GM12872 (cell line): ENCODE measurements around the gene RFX4.

Experiments used
- TF ChIP-seq, protein P1 (sequence below): IDR thresholded peaks from 3 replicates; pipeline ENCODE4 v1.5.1; 2011; ENCODE audit warnings: low read depth, mild to moderate bottlenecking, low read length, moderate library complexity; ENCODE audit not compliant: insufficient read depth

Gene RFX4

DNA sequence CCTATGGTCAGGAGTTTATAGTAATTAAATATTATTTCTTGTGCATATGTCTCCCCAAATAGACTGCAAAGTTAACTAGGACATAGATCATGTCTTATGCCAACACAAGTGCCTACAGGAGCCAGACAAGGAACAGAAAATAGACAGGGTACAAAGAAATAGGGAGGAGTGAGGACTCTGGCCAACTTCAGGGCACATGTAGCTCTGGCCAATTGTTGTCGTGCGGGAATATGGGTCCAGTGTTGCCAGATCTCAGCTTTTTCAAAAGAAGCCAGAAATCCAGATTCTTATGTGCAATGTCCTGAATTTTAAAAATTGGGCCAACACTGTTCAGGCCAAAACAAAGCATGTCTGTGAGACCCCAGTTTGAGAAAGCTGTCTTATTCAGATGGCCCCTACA is 68.7 kb downstream of the RFX4 start:
- TF ChIP-seq, protein P1, sequence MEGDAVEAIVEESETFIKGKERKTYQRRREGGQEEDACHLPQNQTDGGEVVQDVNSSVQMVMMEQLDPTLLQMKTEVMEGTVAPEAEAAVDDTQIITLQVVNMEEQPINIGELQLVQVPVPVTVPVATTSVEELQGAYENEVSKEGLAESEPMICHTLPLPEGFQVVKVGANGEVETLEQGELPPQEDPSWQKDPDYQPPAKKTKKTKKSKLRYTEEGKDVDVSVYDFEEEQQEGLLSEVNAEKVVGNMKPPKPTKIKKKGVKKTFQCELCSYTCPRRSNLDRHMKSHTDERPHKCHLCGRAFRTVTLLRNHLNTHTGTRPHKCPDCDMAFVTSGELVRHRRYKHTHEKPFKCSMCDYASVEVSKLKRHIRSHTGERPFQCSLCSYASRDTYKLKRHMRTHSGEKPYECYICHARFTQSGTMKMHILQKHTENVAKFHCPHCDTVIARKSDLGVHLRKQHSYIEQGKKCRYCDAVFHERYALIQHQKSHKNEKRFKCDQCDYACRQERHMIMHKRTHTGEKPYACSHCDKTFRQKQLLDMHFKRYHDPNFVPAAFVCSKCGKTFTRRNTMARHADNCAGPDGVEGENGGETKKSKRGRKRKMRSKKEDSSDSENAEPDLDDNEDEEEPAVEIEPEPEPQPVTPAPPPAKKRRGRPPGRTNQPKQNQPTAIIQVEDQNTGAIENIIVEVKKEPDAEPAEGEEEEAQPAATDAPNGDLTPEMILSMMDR = no peak

DNA sequence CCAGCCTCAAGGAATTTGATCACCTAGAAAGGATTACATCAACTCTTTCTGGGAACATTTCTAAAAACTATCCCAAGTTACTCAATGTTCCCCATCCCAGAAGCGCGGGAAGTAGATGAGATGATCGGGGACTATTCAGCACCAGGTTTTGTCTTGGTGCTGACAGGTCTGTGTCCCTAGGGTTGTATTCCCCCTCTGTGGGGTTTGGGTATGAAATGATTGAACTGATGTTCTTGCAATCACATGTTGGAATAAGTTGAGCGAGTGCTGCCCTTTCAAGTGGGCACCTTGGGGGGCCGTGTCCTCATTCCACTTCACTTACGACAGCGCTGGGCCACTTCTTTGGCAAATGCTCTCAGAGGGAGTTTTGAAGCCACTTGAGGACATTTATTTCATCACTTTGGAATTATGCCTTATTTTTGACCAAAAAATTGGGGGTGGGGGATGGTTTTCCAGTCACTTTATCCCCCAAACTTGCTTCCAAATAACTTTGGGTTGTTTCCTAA is 69.8 kb downstream of the RFX4 start:
- TF ChIP-seq, protein P1 = no peak

DNA sequence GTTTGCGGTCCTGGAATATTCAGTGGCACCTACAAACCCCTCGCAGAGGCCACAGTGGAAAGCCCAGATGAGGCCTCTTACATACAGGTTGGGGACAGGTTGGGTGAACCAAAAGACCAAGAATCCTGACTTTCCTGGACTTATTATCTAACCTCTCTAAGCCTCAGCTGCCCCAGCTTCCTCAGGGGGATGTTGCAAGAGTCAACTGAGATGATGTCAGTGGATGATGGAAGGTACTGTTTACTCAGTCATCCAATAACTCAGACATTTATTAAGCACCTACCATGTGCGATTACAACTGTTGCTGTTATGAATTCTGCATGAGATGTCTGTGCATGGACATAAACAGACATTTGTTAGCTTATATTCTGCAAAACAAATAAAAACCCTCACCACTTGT is 72.8 kb downstream of the RFX4 start:
- TF ChIP-seq, protein P1 = no peak

- TF ChIP-seq, protein P1 = no peak
Observed at GRCh38 chr12:106657488-106657887, 74.7 kb downstream of the RFX4 start.

- TF ChIP-seq, protein P1 = no peak
Observed at GRCh38 chr12:106663385-106663784, 80.6 kb downstream of the RFX4 start.

DNA sequence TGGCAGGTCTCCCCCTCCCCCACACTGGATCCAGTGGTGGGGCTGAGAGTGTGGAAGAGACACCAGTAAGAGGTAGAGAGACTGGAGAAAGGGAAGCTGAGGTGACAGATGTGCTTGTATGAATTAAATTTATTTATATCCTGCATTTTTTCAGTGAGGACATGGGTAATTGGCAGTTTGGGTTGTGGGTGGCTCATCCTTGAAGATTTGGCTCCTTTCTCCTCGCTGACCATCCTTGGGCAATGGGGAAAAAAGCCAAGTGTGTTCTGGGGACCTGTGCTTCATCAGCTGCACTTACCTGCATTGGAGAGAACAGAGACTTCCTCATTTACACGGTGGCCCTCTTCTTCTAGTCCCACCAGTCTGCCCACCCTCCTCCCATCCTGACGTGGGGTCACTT is 86.4 kb downstream of the RFX4 start:
- TF ChIP-seq, protein P1 = no peak

DNA sequence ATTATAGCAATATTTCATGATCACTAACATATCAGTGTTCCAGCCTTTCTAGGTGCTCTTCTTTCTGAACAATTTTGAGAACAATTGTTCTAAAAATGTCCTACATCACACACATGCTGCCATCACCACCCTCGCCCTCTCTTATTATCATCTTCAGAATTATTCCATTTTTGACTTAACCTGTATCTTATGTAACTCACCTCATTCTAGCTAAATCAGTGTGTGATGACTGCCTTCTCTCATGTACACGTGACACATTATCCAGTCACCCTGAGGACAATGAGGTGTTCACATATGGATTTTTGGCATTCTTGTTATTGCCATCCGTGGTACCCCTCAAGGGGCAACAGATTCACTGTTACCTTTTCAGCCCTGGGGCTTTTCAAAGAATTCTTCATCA is 87.3 kb downstream of the RFX4 start:
- TF ChIP-seq, protein P1 = no peak
